ENCODE measurements around the gene EXOSC5.

Gene EXOSC5

DNA sequence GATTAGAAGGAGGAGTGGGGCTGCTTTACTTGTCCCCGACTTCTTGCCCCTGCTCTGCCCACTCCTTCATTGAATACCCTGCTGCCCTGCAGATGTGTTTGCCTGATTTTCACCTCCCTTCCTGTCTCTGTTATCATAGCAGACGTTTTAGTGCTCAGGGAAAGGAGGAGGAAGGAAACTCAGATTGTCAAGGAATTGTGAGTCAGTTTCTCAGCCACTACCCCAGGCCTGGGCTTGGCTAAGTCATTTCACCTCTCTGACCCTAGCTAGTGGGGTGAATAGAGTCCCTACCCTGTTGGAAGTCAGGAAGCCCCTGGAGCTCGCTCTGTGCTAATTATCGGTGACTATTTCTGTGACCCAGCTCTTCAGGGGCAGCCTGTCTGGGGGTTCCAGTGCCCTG is 4.3 kb upstream of the EXOSC5 start:
- POLR2A ChIA-PET: no interaction called here
- CTCF ChIA-PET: interaction anchor here (1.0 to 1.2 kb wide), 2 partner anchors 48 to 93 kb away, joined by 3 to 4 read pairs; no protein-coding TSS in a partner anchor
- no peak for DNase-seq (ENCODE audit: low read depth, low spot score)
- no peak overlapping the region for H3K4me3 ChIP-seq (ENCODE audit: low read depth, low read length)
- TF ChIP-seq, protein P1, sequence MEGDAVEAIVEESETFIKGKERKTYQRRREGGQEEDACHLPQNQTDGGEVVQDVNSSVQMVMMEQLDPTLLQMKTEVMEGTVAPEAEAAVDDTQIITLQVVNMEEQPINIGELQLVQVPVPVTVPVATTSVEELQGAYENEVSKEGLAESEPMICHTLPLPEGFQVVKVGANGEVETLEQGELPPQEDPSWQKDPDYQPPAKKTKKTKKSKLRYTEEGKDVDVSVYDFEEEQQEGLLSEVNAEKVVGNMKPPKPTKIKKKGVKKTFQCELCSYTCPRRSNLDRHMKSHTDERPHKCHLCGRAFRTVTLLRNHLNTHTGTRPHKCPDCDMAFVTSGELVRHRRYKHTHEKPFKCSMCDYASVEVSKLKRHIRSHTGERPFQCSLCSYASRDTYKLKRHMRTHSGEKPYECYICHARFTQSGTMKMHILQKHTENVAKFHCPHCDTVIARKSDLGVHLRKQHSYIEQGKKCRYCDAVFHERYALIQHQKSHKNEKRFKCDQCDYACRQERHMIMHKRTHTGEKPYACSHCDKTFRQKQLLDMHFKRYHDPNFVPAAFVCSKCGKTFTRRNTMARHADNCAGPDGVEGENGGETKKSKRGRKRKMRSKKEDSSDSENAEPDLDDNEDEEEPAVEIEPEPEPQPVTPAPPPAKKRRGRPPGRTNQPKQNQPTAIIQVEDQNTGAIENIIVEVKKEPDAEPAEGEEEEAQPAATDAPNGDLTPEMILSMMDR (IDR thresholded peaks at IDR 0.05; ENCODE audit: insufficient read depth, low read length, missing control alignments): no peak

DNA sequence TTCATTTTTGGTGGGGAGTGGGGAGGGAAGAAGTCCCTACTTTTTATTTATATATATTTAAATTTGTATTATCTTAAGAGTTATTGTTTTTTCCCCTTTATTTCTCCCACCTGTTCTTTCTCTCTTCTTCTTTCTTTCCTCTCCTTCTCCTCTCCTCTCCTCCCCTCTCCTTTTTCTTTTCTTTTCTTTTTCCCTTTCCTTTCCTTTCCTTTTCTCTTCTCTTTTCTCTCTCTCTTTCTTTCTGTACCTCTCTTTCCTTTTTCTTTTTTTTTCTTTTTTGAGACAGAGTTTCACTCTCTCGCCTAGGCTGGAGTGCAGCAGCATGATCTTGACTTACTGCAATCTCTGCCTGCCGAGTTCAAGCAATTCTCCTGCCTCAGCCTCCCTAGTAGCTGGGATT is 2.4 kb upstream of the EXOSC5 start:
- POLR2A ChIA-PET: no interaction called here
- TF ChIP-seq, protein P1 (IDR thresholded peaks at IDR 0.05; ENCODE audit: insufficient read depth, low read length, missing control alignments): no peak
- DNase-seq (ENCODE audit: low read depth, low spot score): no peak
- H3K4me3 ChIP-seq (ENCODE audit: low read depth, low read length): no peak overlapping the region
- CTCF ChIA-PET: interaction anchor here (1.0 kb wide), 1 partner anchor 32 kb away, joined by 4 read pairs; no protein-coding TSS in a partner anchor

DNA sequence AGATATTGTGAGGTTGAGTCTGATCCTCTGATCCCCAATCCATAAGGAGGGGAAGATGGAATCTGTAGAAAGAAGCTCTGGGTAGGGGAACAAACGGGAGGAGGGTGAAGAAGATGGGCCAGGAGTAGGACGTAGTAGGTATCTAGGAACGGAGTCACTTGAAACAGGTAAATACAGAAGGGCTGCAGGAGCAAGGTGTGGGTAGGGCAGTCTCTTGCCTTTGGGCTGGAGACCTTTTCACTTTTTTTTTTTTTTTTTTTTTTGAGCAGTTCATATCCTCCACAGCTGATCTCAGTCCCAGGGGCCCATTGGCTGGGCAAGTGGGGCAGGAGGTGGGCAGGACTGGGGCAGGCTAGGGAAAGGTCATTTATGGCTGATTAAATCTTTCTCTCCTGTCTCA is 1.9 kb upstream of the EXOSC5 start:
- POLR2A ChIA-PET: no interaction called here
- CTCF ChIA-PET: interaction anchor here (1.0 to 1.5 kb wide), 2 partner anchors 32 to 77 kb away, joined by 3 to 4 read pairs; no protein-coding TSS in a partner anchor
- TF ChIP-seq, protein P1 (IDR thresholded peaks at IDR 0.05; ENCODE audit: insufficient read depth, low read length, missing control alignments): no peak
- no peak for DNase-seq (ENCODE audit: low read depth, low spot score)
- H3K4me3 ChIP-seq (ENCODE audit: low read depth, low read length): peak overlapping the region; percentile 92

DNA sequence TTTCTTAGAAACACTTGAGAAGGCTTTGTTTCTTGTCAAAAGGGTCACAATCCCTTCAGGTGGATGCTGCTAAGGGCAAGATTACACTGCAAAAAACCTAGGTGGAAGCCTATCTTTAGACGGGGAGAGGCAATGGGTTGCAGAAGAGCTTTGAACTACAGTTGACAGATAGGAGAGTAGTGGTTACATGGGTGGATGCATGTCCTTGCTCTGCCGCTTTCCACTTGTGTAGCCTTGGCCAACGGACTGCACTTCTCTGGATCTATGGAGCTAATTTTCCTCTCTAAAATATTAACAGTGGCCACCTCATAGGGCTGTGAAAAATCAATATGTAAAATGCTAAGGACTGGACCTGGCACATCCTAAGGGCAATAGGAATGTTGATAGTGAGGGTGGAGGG is 1.4 kb upstream of the EXOSC5 start:
- TF ChIP-seq, protein P1 (IDR thresholded peaks at IDR 0.05; ENCODE audit: insufficient read depth, low read length, missing control alignments): no peak
- CTCF ChIA-PET: interaction anchor here (1.0 to 1.5 kb wide), 2 partner anchors 33 to 77 kb away, joined by 3 to 4 read pairs; no protein-coding TSS in a partner anchor
- H3K4me3 ChIP-seq (ENCODE audit: low read depth, low read length): peak overlapping the region; percentile 92
- POLR2A ChIA-PET: interaction anchor here (0.6 kb wide), 1 partner anchor 20 kb away, joined by 3 read pairs; no protein-coding TSS in a partner anchor
- no peak for DNase-seq (ENCODE audit: low read depth, low spot score)

DNA sequence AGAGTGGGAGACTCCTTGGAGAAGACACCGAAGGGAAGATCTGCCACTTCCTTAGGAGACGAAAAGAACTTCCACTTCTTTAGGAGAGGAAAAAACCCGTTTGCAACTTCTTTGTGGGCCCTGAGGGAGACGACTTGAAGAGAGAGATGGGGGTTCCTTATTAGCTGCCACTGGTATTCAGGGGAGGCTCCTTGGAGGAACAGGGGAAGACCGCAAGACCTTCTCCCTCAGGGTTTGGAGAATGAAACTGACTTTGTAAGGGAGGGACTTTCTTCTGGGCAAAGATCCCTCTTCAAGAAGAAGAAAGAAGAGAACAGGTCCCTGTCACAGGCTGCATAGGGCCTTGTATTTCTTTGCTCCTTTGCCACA is 875 bp upstream of the EXOSC5 start:
- TF ChIP-seq, protein P1 (IDR thresholded peaks at IDR 0.05; ENCODE audit: insufficient read depth, low read length, missing control alignments): no peak
- peak overlapping the region; percentile 92 for H3K4me3 ChIP-seq (ENCODE audit: low read depth, low read length)
- DNase-seq (ENCODE audit: low read depth, low spot score): no peak
- ChIA-PET CTCF (interaction anchor here (1.5 kb wide), 1 partner anchor 76 kb away, joined by 3 read pairs; no protein-coding TSS in a partner anchor), POLR2A (interaction anchor here (0.6 kb wide), 1 partner anchor 21 kb away, joined by 3 read pairs; no protein-coding TSS in a partner anchor)

DNA sequence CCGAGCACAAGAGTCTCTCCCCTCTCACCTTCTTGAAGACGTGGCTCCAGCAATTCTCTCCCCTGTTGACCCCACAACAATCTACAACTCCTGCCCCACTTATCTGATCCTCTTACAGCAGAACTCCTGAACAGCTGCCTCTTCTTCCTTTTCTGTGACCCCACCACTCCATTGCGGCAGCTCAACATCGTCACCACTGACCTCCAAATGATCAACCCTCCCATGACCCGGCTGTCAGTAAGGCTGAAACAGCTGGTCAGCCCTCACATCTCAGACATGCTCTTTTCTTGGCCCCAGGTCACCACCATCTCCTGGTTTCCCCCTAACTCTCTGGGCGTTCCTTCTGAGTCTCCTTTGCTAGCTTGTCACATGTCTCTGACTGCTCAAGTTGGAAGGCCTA is 1.8 kb downstream of the EXOSC5 start:
- ChIA-PET CTCF (no interaction called here), POLR2A (no interaction called here)

More for the DNA sequence above, 1.8 kb downstream of the EXOSC5 start:
- DNase-seq (ENCODE audit: low read depth, low spot score): no peak
- H3K4me3 ChIP-seq (ENCODE audit: low read depth, low read length): no peak overlapping the region
- TF ChIP-seq, protein P1 (IDR thresholded peaks at IDR 0.05; ENCODE audit: insufficient read depth, low read length, missing control alignments): no peak
